Ascending aorta (tissue), 2 donors: ENCODE measurements around the gene SELENON. TPM values are rescaled to one million over a fixed set of nuclear protein-coding genes. Genes with fewer than 3 reads are reported as not detected.

Experiments
- DNase-seq, 2 donors: peaks; one replicate each; pipeline ENCODE4 v3.0.0-alpha.2; 2019; ENCODE audit warnings: low spot score in 2 of 2
- H3K27ac ChIP-seq, 2 donors: fragments of 200-600 bp; sonication (generic); one replicate each; pipeline ENCODE4 v1.5.1; 2016 to 2017; ENCODE audit warnings: mild to moderate bottlenecking in 1 of 2
- H3K27me3 ChIP-seq: fragments of 200-600 bp; sonication (generic); one replicate; pipeline ENCODE4 v1.5.1; 2017
- H3K36me3 ChIP-seq, 2 donors: fragments of 200-600 bp; sonication (generic); one replicate each; pipeline ENCODE4 v1.5.1; 2016
- H3K4me1 ChIP-seq, 2 donors: fragments of 200-600 bp; sonication (generic); one replicate each; pipeline ENCODE4 v1.5.1; 2016 to 2017; ENCODE audit warnings: mild to moderate bottlenecking in 1 of 2
- H3K4me3 ChIP-seq, 2 donors: fragments of 200-600 bp; sonication (generic); one replicate each; pipeline ENCODE4 v1.5.1; 2016 to 2017; ENCODE audit warnings: mild to moderate bottlenecking in 1 of 2
- H3K9me3 ChIP-seq, 2 donors: fragments of 200-600 bp; sonication (generic); one replicate each; pipeline ENCODE4 v1.5.1; 2016
- CTCF ChIP-seq, 3 experiments: fragments of 200-600 bp in 2 of 3; fragments of 450-650 bp in 1 of 3; sonication (generic) in 2 of 3; IDR thresholded peaks; one replicate each; pipeline ENCODE4 v1.5.1; 2016 to 2019; ENCODE audit warnings: antibody characterized with exemption in 3 of 3, mild to moderate bottlenecking in 1 of 3, moderate library complexity in 1 of 3
- intact Hi-C: fragments of 100-400 bp; cut with DNase I; formaldehyde crosslinking; loops from one replicate; pipeline ENCODE4 v1.15.1; 2023
- total RNA-seq: library from RNA; depleted of rRNA; stranded (reverse); fragments of >200 nt; gene quantifications from one replicate; pipeline ENCODE4 v1.1.0, GENCODE V29; 2016

SELENON gene
- total RNA-seq, 1 donor from 2014 or later, result 208 TPM

- Histone ChIP-seq H3K4me3 (no peak overlapping the region), H3K27me3 (no peaks in the 10 kb centered on the region), H3K27ac (no peak overlapping the region), H3K4me1 (peaks cover 4 to 20% of the 10 kb centered on the region in 2 donors), H3K9me3 (no peaks in the 10 kb centered on the region), H3K36me3 (no peaks in the 10 kb centered on the region)
- intact Hi-C loops, result loop anchor here (2.0 to 5.0 kb wide), 4 partner anchors 53 to 296 kb away; no protein-coding TSS in a partner anchor
- TF ChIP-seq CTCF (IDR thresholded peaks at IDR 0.05), result peak in 2 of 3 experiments; percentile 28 to 33
- no peak for DNase-seq
These were observed 2.1 kb upstream of the SELENON start for GRCh38 chr1:25797939-25798338.

GRCh38 chr1:25798666-25799351 is 1.2 kb upstream of the SELENON start:
- intact Hi-C loops, result loop anchor here (5.0 kb wide), 2 partner anchors 277 to 297 kb away; no protein-coding TSS in a partner anchor
- no peaks in the 10 kb centered on the region for H3K27me3 ChIP-seq
- peak overlapping the region; percentile 78 to 89 for H3K27ac ChIP-seq
- no peak for DNase-seq
- H3K4me3 ChIP-seq, result no peak overlapping the region
- no peak for TF ChIP-seq CTCF (IDR thresholded peaks at IDR 0.05)
- H3K4me1 ChIP-seq, result peaks cover 4 to 24% of the 10 kb centered on the region in 2 donors
- H3K36me3 ChIP-seq, result no peaks in the 10 kb centered on the region
- H3K9me3 ChIP-seq, result no peaks in the 10 kb centered on the region

- Histone ChIP-seq H3K9me3 (no peaks in the 10 kb centered on the region), H3K27ac (peak overlapping the region; percentile 78 to 89), H3K4me3 (peak overlapping the region; percentile 48 to 61), H3K4me1 (peaks cover 4 to 27% of the 10 kb centered on the region in 2 donors), H3K27me3 (no peaks in the 10 kb centered on the region), H3K36me3 (no peaks in the 10 kb centered on the region)
- intact Hi-C loops, result loop anchor here (5.0 kb wide), 2 partner anchors 277 to 297 kb away; no protein-coding TSS in a partner anchor
- TF ChIP-seq CTCF (IDR thresholded peaks at IDR 0.05), result no peak
- DNase-seq, result no peak
These were observed 550 bp upstream of the SELENON start for GRCh38 chr1:25799352-25799934.

- Histone ChIP-seq H3K4me1 (peaks cover 14 to 38% of the 10 kb centered on the region in 2 donors), H3K4me3 (peak overlapping the region; percentile 77 to 87), H3K27me3 (no peaks in the 10 kb centered on the region), H3K9me3 (no peaks in the 10 kb centered on the region), H3K36me3 (no peaks in the 10 kb centered on the region), H3K27ac (peak overlapping the region; percentile 80 to 82)
- TF ChIP-seq CTCF (IDR thresholded peaks at IDR 0.05), result no peak
- intact Hi-C loops, result no loop called here
- no peak for DNase-seq
These were observed 847 bp downstream of the SELENON start for GRCh38 chr1:25800703-25801377.

- Histone ChIP-seq H3K9me3 (no peaks in the 10 kb centered on the region), H3K27me3 (no peaks in the 10 kb centered on the region), H3K27ac (no peak overlapping the region), H3K36me3 (peaks cover 3 to 10% of the 10 kb centered on the region in 2 donors), H3K4me1 (peaks cover 15 to 44% of the 10 kb centered on the region in 2 donors), H3K4me3 (no peak overlapping the region)
- intact Hi-C loops, result no loop called here
- no peak for TF ChIP-seq CTCF (IDR thresholded peaks at IDR 0.05)
- no peak for DNase-seq
These were observed 2.9 kb downstream of the SELENON start for GRCh38 chr1:25802915-25803314.
